ENCODE results near the gene ADGRE1.

Gene ADGRE1

DNA sequence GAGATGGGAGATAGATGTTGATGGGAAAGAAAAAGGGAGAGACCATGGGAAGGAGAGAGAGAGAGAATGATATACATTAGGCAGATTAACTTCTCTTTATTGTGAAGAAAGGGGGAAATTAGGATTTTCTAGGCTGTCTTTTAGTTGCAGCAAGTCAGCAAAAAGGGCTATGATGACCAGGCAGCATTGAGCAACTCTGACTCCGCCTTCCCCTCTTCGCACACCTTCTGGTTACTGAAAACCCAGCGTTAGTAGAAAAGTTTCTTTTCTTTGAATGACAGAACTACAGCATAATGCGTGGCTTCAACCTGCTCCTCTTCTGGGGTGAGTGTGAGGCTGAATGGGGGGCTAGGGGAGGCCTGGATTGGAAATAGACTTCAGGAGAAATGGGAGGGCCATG, at the start of gene ADGRE1:
Gene ADGRE1 (plus strand): TSS at position 264 of the 400 bp plus-strand sequence. CDS start 30 bp downstream, at position 294.
- no peak for DNase-seq (ENCODE audit: low read depth)
- H3K4me3 ChIP-seq (ENCODE audit: low read length): no peak within 1 kb of the TSS
- no peak for TF ChIP-seq CTCF (IDR thresholded peaks at IDR 0.05; ENCODE audit: insufficient read depth, low read depth, low read length, missing control alignments)

- TF ChIP-seq CTCF (IDR thresholded peaks at IDR 0.05; ENCODE audit: insufficient read depth, low read depth, low read length, missing control alignments): no peak
- DNase-seq (ENCODE audit: low read depth): no peak
- H3K4me3 ChIP-seq (ENCODE audit: low read length): no peak overlapping the region
These were observed 49.2 kb upstream of the ADGRE1 start for GRCh38 chr19:6838062-6838655.

DNA sequence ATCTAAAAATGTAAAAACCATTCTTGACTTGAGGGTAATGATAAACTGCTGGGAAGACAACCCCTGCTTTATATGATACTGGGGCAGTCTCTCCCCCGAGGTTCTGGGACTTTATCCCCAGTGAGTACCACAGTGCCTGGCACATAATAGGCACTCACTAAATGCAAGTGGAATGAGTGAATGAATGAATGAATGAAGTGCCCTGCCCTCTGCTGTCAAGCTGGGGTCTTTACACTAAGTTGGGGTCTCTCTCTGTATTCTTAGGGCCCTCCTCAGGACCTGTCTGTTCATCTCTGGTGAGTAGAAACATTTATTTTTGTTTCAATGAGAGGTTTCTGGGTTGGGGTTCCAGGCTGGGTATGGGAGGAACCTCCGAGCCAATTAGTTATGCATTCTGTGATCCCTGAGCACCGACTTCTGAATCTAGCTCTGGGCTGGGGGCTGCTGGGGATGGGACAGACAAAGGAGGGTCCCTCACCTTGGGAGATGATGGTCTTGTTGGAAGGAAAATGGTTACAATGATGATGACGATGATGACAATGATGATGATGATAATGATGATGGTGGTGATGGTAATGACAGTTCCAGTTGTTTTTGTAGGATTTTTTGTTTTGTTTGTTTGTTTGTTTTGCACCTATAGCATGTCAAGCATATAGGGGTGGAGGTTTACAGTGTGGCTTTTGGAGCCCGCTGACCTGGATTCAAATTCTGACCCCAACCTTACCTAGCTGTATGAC, 44.3 kb upstream of the ADGRE1 start:
- no peak for DNase-seq (ENCODE audit: low read depth)
- H3K4me3 ChIP-seq (ENCODE audit: low read length): no peak overlapping the region
- TF ChIP-seq CTCF (IDR thresholded peaks at IDR 0.05; ENCODE audit: insufficient read depth, low read depth, low read length, missing control alignments): no peak

DNA sequence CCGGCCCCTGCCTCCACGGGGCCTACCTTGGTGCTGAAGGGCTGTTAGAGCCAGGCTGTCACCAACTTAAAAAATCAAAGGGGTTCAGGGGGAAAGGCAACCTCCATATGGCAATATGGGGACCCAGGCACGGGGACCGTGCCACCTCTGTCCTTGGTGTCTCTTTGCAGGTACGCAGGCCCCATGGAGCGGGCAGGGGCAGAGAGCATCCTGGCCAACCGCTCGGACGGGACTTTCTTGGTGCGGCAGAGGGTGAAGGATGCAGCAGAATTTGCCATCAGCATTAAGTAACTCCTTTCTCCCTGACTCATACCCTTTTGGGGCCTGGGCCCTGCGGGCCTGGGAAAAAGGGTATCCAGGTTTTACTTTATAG, 39.6 kb upstream of the ADGRE1 start:
- no peak for TF ChIP-seq CTCF (IDR thresholded peaks at IDR 0.05; ENCODE audit: insufficient read depth, low read depth, low read length, missing control alignments)
- no peak for DNase-seq (ENCODE audit: low read depth)
- H3K4me3 ChIP-seq (ENCODE audit: low read length): no peak overlapping the region

GRCh38 chr19:6848986-6849385, 38.4 kb upstream of the ADGRE1 start:
- no peak overlapping the region for H3K4me3 ChIP-seq (ENCODE audit: low read length)
- no peak for DNase-seq (ENCODE audit: low read depth)
- TF ChIP-seq CTCF (IDR thresholded peaks at IDR 0.05; ENCODE audit: insufficient read depth, low read depth, low read length, missing control alignments): no peak

DNA sequence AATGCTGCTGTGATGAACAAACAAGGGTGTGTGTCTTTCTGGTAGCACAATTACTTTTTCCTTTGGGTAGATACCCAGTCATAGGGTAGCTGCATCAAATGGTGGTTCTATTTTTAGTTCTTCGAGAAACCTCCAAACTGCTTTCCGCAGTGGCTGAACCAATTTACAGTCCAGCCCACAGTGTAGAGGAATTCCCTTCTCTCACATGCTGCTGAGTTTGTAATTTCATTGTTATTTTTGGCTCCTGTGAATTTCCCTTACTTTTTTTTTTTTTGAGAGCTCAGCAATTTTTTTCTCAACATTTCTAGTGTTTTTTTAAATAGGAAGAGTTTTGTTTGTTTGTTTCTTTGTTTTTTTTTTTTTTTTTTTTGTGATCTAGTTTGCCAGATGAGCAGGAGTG, 37.5 kb upstream of the ADGRE1 start:
- DNase-seq (ENCODE audit: low read depth): no peak
- no peak for TF ChIP-seq CTCF (IDR thresholded peaks at IDR 0.05; ENCODE audit: insufficient read depth, low read depth, low read length, missing control alignments)

GRCh38 chr19:6851359-6851758, 36.0 kb upstream of the ADGRE1 start:
- TF ChIP-seq CTCF (IDR thresholded peaks at IDR 0.05; ENCODE audit: insufficient read depth, low read depth, low read length, missing control alignments): no peak
- no peak for DNase-seq (ENCODE audit: low read depth)
- no peak overlapping the region for H3K4me3 ChIP-seq (ENCODE audit: low read length)

More for the DNA sequence above, 37.5 kb upstream of the ADGRE1 start:
- H3K4me3 ChIP-seq (ENCODE audit: low read length): no peak overlapping the region

All from epithelial cell of esophagus (primary cell).